ENCODE data around the gene SUSD1. TPM values are rescaled to one million over a fixed set of nuclear protein-coding genes. Genes with fewer than 3 reads are reported as not detected.

SUSD1 gene
- total RNA-seq, 1 experiment from 2014 or later = 8.1 TPM

- H3K9ac ChIP-seq (ENCODE audit: extremely low read depth, insufficient read length, low read length) = no peak overlapping the region
- H3K79me1 ChIP-seq (ENCODE audit: insufficient read depth, low read depth, low read length, poor library complexity, severe bottlenecking) = no peaks in the 10 kb centered on the region
- no peaks in the 10 kb centered on the region for H3K27me3 ChIP-seq (ENCODE audit: insufficient read depth, low read length)
- no peak overlapping the region for H2AK5ac ChIP-seq (ENCODE audit: insufficient read length, low read length)
- no peak overlapping the region for H2BK20ac ChIP-seq (ENCODE audit: low read depth, low read length, poor library complexity, severe bottlenecking)
- H3K4me1 Mint-ChIP-seq = no peaks in the 10 kb centered on the region
- no peaks in the 10 kb centered on the region for H3K36me3 Mint-ChIP-seq (ENCODE audit: insufficient read depth in 1 of 3, low read depth in 3 of 3)
- no peaks in the 10 kb centered on the region for H3K9me3 ChIP-seq (ENCODE audit: control insufficient read depth, low read depth, low read length)
- no peak overlapping the region for H3K4me3 Mint-ChIP-seq
- no CpG with 5 or more reads among the region's 3 CpGs for WGBS (ENCODE audit: extremely low coverage, insufficient read length, low lambda C conversion rate)
- H2BK5ac ChIP-seq (ENCODE audit: insufficient read length, low read length) = no peak overlapping the region
- H3K4me2 ChIP-seq (ENCODE audit: insufficient read depth, insufficient read length, low read length) = no peak overlapping the region
- TF ChIP-seq, protein P1, sequence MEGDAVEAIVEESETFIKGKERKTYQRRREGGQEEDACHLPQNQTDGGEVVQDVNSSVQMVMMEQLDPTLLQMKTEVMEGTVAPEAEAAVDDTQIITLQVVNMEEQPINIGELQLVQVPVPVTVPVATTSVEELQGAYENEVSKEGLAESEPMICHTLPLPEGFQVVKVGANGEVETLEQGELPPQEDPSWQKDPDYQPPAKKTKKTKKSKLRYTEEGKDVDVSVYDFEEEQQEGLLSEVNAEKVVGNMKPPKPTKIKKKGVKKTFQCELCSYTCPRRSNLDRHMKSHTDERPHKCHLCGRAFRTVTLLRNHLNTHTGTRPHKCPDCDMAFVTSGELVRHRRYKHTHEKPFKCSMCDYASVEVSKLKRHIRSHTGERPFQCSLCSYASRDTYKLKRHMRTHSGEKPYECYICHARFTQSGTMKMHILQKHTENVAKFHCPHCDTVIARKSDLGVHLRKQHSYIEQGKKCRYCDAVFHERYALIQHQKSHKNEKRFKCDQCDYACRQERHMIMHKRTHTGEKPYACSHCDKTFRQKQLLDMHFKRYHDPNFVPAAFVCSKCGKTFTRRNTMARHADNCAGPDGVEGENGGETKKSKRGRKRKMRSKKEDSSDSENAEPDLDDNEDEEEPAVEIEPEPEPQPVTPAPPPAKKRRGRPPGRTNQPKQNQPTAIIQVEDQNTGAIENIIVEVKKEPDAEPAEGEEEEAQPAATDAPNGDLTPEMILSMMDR (conservative IDR thresholded peaks at IDR 0.05) = no peak
- H4K5ac ChIP-seq (ENCODE audit: insufficient read length, low read depth, low read length) = no peak overlapping the region
- H4K20me1 ChIP-seq (ENCODE audit: control insufficient read depth, insufficient read depth, insufficient read length) = no peaks in the 10 kb centered on the region
- no peak overlapping the region for H2AFZ ChIP-seq (ENCODE audit: low read length)
- no peak overlapping the region for H3K27ac Mint-ChIP-seq
- no peak for DNase-seq
- H3K27me3 Mint-ChIP-seq (ENCODE audit: low read depth) = no peaks in the 10 kb centered on the region
- no peaks in the 10 kb centered on the region for H3K4me1 ChIP-seq (ENCODE audit: insufficient read depth, low read length)
- H3T11ph ChIP-seq (ENCODE audit: low read length) = no peak overlapping the region
- H4K91ac ChIP-seq (ENCODE audit: insufficient read length, low read depth, low read length) = no peak overlapping the region
- H3K79me2 ChIP-seq (ENCODE audit: insufficient read depth, low read length) = no peaks in the 10 kb centered on the region
- no peak overlapping the region for H2BK120ac ChIP-seq (ENCODE audit: low read depth, low read length, poor library complexity, severe bottlenecking)
- H3K9me3 Mint-ChIP-seq = no peaks in the 10 kb centered on the region
- H3K14ac ChIP-seq (ENCODE audit: insufficient read depth, low read length) = no peak overlapping the region
- H3K27ac ChIP-seq (ENCODE audit: insufficient read length, low read depth, low read length) = no peak overlapping the region
- no peak overlapping the region for H3K56ac ChIP-seq (ENCODE audit: insufficient read length, low read depth, low read length)
- no peak overlapping the region for H2BK12ac ChIP-seq (ENCODE audit: insufficient read length, low read depth, low read length)
- H3K23me2 ChIP-seq (ENCODE audit: insufficient read length, low read depth, low read length, poor library complexity, severe bottlenecking) = no peaks in the 10 kb centered on the region
- no peak overlapping the region for H3K23ac ChIP-seq (ENCODE audit: insufficient read length, low read depth, low read length)
- H3K4ac ChIP-seq (ENCODE audit: low read depth, low read length) = no peak overlapping the region
- H3K18ac ChIP-seq (ENCODE audit: insufficient read length, low read depth, low read length) = no peak overlapping the region
- H4K8ac ChIP-seq (replicated peaks; ENCODE audit: insufficient read length, low read depth, low read length) = no peak overlapping the region
- no peak overlapping the region for H2BK15ac ChIP-seq (ENCODE audit: low read depth, low read length)
Measured at GRCh38 chr9:112013266-112013665, 161.8 kb downstream of the SUSD1 start.
